ENCODE measurements around the gene THYN1. TPM values are rescaled to one million over a fixed set of nuclear protein-coding genes. Genes with fewer than 3 reads are reported as not detected.
"Not testable (repeated sequence)": the region's sequence is repeated elsewhere in the genome, so short reads cannot be mapped to it uniquely, and the experiment has no call there.

THYN1 gene
- total and polyA plus RNA-seq, 2 experiments from 2014 or later, result 90.2 to 123 TPM

DNA sequence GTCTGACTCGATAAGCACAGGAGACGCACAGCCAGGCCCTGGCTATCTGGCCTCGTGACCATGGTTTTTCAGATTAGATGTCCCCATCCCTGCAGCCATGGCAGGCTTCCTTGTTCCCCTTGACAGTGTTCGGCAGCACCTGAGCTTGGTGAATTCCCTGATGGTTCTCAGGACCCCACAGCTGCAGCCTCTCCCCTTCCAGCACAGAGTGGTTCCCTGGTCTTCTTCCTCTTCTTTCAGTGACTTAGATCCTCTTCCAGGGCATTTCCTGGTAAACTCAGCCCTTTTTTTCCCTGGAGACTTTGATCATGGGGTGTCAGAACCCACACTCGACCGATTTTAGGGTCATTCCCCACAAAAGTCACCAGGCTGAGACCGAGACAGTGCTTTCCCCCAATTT is 37.5 kb upstream of the THYN1 start:
- Histone ChIP-seq H3K4me1 (ENCODE audit: low read depth) (no peaks in the 10 kb centered on the region), H3K27ac (no peak overlapping the region), H3K4me3 (no peak overlapping the region), H3K9me3 (ENCODE audit: low read depth) (no peaks in the 10 kb centered on the region), H3K36me3 (no peaks in the 10 kb centered on the region), H3K27me3 (no peaks in the 10 kb centered on the region)
- no peak for DNase-seq (ENCODE audit: low read depth in 1 of 2, low spot score in 1 of 2)
- TF ChIP-seq, protein P1, sequence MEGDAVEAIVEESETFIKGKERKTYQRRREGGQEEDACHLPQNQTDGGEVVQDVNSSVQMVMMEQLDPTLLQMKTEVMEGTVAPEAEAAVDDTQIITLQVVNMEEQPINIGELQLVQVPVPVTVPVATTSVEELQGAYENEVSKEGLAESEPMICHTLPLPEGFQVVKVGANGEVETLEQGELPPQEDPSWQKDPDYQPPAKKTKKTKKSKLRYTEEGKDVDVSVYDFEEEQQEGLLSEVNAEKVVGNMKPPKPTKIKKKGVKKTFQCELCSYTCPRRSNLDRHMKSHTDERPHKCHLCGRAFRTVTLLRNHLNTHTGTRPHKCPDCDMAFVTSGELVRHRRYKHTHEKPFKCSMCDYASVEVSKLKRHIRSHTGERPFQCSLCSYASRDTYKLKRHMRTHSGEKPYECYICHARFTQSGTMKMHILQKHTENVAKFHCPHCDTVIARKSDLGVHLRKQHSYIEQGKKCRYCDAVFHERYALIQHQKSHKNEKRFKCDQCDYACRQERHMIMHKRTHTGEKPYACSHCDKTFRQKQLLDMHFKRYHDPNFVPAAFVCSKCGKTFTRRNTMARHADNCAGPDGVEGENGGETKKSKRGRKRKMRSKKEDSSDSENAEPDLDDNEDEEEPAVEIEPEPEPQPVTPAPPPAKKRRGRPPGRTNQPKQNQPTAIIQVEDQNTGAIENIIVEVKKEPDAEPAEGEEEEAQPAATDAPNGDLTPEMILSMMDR (IDR thresholded peaks at IDR 0.05; ENCODE audit: low read depth, low read length), result no peak

DNA sequence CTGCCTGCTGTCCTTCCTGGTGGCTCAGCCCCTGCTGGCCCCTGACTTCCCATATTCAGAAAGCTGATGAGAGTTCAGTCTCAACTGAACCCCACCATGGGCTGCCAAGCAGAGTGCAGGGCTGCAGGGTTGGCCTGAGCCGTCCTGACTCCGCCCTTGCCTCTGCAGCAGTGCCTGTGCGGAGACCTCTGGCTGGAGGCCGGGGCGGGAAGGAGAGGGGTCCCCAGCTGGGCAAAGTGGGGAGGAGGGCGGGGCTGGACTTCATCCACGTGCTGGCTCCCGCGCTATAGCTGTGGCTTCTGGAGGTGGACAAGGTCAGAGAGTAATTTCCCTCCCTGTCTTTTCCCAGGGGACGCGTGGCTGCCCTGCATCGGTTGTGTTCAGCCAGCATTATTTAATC is 36.6 kb upstream of the THYN1 start:
- H3K4me3 ChIP-seq, result no peak overlapping the region
- no peaks in the 10 kb centered on the region for H3K27me3 ChIP-seq
- no peak overlapping the region for H3K27ac ChIP-seq
- H3K9me3 ChIP-seq (ENCODE audit: low read depth), result no peaks in the 10 kb centered on the region
- no peaks in the 10 kb centered on the region for H3K36me3 ChIP-seq
- peak in 1 of 2 donors; percentile 13 for DNase-seq (ENCODE audit: low read depth in 1 of 2, low spot score in 1 of 2)
- TF ChIP-seq, protein P1 (IDR thresholded peaks at IDR 0.05; ENCODE audit: low read depth, low read length), result no peak
- no peaks in the 10 kb centered on the region for H3K4me1 ChIP-seq (ENCODE audit: low read depth)

DNA sequence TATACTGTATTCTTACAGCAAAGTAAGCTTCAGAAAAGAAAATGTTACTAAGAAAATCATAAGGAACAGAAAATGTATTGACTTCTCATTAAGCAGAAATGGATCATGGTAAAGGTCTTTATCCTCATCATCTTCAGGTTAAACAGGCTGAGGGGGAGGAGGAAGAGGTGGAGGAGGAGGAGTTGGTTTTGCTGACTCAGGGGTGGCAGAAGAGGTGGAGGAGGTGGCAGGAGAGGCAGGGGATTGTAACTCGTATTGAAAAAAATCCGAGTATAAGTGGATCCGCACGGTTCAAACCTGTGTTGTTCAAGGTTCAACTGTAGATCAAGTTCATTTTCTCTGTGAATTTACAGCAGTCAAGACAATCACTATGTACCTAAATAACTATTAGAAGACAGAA is 36.0 kb upstream of the THYN1 start:
- TF ChIP-seq, protein P1 (IDR thresholded peaks at IDR 0.05; ENCODE audit: low read depth, low read length), result no peak
- no peaks in the 10 kb centered on the region for H3K27me3 ChIP-seq
- H3K27ac ChIP-seq, result no peak overlapping the region
- no peak overlapping the region for H3K4me3 ChIP-seq
- no peaks in the 10 kb centered on the region for H3K4me1 ChIP-seq (ENCODE audit: low read depth)
- DNase-seq (ENCODE audit: low read depth in 1 of 2, low spot score in 1 of 2), result no peak
- no peaks in the 10 kb centered on the region for H3K36me3 ChIP-seq
- no peaks in the 10 kb centered on the region for H3K9me3 ChIP-seq (ENCODE audit: low read depth)

DNA sequence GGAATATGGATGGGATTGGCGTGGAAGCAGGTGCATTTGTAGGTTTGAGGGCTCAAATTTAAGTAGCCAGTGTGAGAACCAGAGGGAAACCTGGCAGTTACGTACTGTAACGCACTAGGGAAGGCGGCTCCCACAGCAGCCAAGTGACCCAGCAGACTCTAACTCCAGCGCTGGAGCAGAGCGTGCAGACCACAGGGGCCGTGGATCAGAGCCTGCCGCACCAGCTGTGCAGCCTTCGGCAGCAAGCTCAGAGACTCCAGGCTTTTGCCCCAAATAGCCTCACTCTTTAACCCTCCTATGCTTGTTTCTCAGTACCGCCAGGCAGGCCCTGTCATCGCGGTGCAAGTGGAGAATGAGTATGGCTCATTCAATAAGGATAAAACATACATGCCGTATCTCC is 35.3 kb upstream of the THYN1 start:
- no peaks in the 10 kb centered on the region for H3K27me3 ChIP-seq
- no peaks in the 10 kb centered on the region for H3K36me3 ChIP-seq
- TF ChIP-seq, protein P1 (IDR thresholded peaks at IDR 0.05; ENCODE audit: low read depth, low read length), result no peak

DNA sequence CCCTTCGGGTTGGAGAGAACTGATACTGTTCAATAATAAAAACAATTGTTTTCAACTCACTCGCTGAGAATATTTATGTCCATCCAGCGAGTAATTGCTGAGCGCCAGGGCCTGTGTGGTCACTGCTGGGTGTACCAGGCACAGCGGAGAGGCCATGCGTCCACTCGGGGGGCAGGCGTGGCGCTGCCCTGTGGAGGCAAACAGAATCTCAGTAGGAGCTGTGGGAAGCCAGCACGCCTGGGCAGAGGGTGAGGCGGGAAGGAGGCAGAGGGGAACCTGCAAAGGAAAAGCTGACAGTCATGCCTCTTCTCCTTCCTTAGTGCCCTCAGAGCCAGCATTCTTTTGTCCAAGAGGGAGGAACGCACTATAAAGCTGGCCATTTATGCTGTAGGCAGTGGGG is 34.4 kb upstream of the THYN1 start:
- no peak overlapping the region for H3K27ac ChIP-seq
- H3K9me3 ChIP-seq (ENCODE audit: low read depth), result no peaks in the 10 kb centered on the region
- H3K36me3 ChIP-seq, result no peaks in the 10 kb centered on the region
- H3K4me1 ChIP-seq (ENCODE audit: low read depth), result no peaks in the 10 kb centered on the region
- no peaks in the 10 kb centered on the region for H3K27me3 ChIP-seq
- TF ChIP-seq, protein P1 (IDR thresholded peaks at IDR 0.05; ENCODE audit: low read depth, low read length), result no peak
- H3K4me3 ChIP-seq, result no peak overlapping the region
- no peak for DNase-seq (ENCODE audit: low read depth in 1 of 2, low spot score in 1 of 2)

More for the DNA sequence above, 35.3 kb upstream of the THYN1 start:
- no peak overlapping the region for H3K27ac ChIP-seq
- no peak for DNase-seq (ENCODE audit: low read depth in 1 of 2, low spot score in 1 of 2)
- H3K4me3 ChIP-seq, result no peak overlapping the region
- no peaks in the 10 kb centered on the region for H3K4me1 ChIP-seq (ENCODE audit: low read depth)
- no peaks in the 10 kb centered on the region for H3K9me3 ChIP-seq (ENCODE audit: low read depth)

DNA sequence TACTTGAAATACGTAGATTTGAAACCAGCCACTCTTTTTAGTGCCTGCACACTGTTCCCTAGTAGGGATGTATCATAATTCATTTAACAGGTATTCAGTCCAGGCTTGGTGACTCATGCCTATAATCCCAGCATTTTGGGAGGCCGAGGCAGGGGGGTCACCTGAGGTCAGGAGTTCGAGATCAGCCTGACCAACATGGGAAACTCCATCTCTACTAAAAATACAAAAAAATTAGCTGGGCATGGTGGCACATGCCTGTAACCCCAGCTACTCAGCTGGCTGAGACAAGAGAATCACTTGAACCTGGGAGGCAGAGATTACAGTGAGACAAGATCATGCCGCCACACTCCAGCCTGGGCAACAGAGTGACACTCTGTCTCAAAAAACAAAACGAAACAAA is 31.2 kb upstream of the THYN1 start:
- H3K27ac ChIP-seq; H3K36me3 ChIP-seq; DNase-seq (ENCODE audit: low read depth in 1 of 2, low spot score in 1 of 2); H3K27me3 ChIP-seq; H3K9me3 ChIP-seq (ENCODE audit: low read depth); H3K4me1 ChIP-seq (ENCODE audit: low read depth); H3K4me3 ChIP-seq: not testable (repeated sequence)

Data from cardiac muscle cell (in vitro differentiated cells and primary cell).